Endodermal cell (in vitro differentiated cells): ENCODE data around the gene DLX6. TPM values are rescaled to one million over a fixed set of nuclear protein-coding genes. Genes with fewer than 3 reads are reported as not detected.
A peak's percentile ranks its signal among the peaks of the same experiment; 100 is the strongest.

Experiments used
- DNase-seq: peaks from one replicate; pipeline ENCODE4 v3.0.0-alpha.2; 2017
- H3K27ac ChIP-seq: 2 replicates; pipeline ENCODE4 v1.5.1; 2013; ENCODE audit warnings: mild to moderate bottlenecking, low read depth, low read length, moderate library complexity
- H3K27me3 ChIP-seq: 2 replicates; pipeline ENCODE4 v1.6.1; 2013; ENCODE audit warnings: mild to moderate bottlenecking, low read length, moderate library complexity; ENCODE audit not compliant: insufficient read depth, control insufficient read depth, poor library complexity, severe bottlenecking
- H3K36me3 ChIP-seq: 2 replicates; pipeline ENCODE4 v1.7.0; 2013; ENCODE audit warnings: mild to moderate bottlenecking, low read length, moderate library complexity; ENCODE audit not compliant: control insufficient read depth, insufficient read depth
- H3K4me1 ChIP-seq: one replicate; pipeline ENCODE4 v1.7.0; 2013; ENCODE audit warnings: low read length; ENCODE audit not compliant: control insufficient read depth, insufficient read depth
- H3K4me3 ChIP-seq: 2 replicates; pipeline ENCODE4 v1.5.1; 2013; ENCODE audit warnings: mild to moderate bottlenecking, low read length, moderate library complexity
- H3K9ac ChIP-seq: 2 replicates; pipeline ENCODE4 v1.6.1; 2013; ENCODE audit warnings: mild to moderate bottlenecking, low read length, moderate library complexity; ENCODE audit not compliant: poor library complexity, severe bottlenecking; ENCODE audit errors: extremely low read depth
- H3K9me3 ChIP-seq: 2 replicates; pipeline ENCODE4 v1.6.1; 2013; ENCODE audit warnings: mild to moderate bottlenecking, low read length, moderate library complexity; ENCODE audit not compliant: control insufficient read depth
- H3K27ac Mint-ChIP-seq: 2 replicates; pipeline ENCODE4 v1.8.0; 2020; ENCODE audit warnings: mixed read lengths
- H3K27me3 Mint-ChIP-seq: 2 replicates; pipeline ENCODE4 v1.8.0; 2021; ENCODE audit warnings: mild to moderate bottlenecking, mixed read lengths; ENCODE audit not compliant: insufficient read depth
- H3K36me3 Mint-ChIP-seq: 2 replicates; pipeline ENCODE4 v1.8.0; 2020; ENCODE audit warnings: low read depth, mixed read lengths
- H3K4me1 Mint-ChIP-seq: 2 replicates; pipeline ENCODE4 v1.8.0; 2020; ENCODE audit warnings: mixed read lengths
- H3K4me3 Mint-ChIP-seq: 2 replicates; pipeline ENCODE4 v1.8.0; 2020; ENCODE audit warnings: mild to moderate bottlenecking, moderate library complexity, mixed read lengths
- H3K9me3 Mint-ChIP-seq: 2 replicates; pipeline ENCODE4 v1.8.0; 2020; ENCODE audit warnings: mild to moderate bottlenecking, mixed read lengths
- WGBS, 2 experiments: methylation state at CpG; one replicate each; pipeline versions ENCODE4 v1.1.5 to v1.1.7; 2013; ENCODE audit warnings: missing lambda C conversion rate in 2 of 2, mixed read lengths in 1 of 2; ENCODE audit not compliant: insufficient coverage in 1 of 2, insufficient read length in 1 of 2; 5-methylcytosine and 5-hydroxymethylcytosine counted together
- total RNA-seq, 2 donors: library from RNA; stranded (reverse); fragmentation: NEBNext Ultra II Directional in 1 of 2; extraction: Animal tissue kit (Norgen Biotek cat#: 25700) in 1 of 2; gene quantifications; 2 replicates in 1 of 2; 3 replicates in 1 of 2; pipeline ENCODE4 v1.2.1, GENCODE V29; 2021
- TF ChIP-seq, protein P1 (sequence below): fragments of 200-600 bp; sonication (generic); conservative IDR thresholded peaks from 2 replicates; pipeline ENCODE4 v1.5.0; 2021; ENCODE audit warnings: antibody characterized with exemption, mild to moderate bottlenecking

Gene DLX6
- total RNA-seq, 2 donors from 2014 or later: not detected

DNA sequence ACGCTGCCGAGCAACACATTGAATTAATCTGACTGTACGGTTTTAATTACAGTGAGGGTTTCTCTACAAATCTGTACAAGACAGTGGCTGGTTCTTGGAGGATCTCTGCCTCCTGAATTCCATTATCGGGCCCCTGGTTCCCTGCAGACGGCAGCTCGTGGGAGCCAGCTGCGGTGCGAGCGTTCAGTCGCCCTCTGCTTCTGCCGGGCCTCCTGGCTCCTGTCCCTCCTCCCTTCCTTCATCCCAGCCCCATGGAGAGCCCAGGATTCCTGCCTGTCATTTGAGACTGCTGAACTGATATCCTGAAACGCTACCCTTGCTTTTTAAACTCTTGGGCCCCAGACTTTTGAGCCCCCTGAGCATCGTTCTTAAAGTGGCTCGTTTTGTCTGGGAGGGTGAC is 6.6 kb upstream of the DLX6 start:
- 2 to 4% methylated on average over 11 to 14 of the region's 14 CpGs for WGBS, 2 experiments
- H3K36me3 ChIP-seq: no peaks in the 10 kb centered on the region
- Mint-ChIP-seq H3K4me3 (no peak overlapping the region), H3K4me1 (peaks cover 26% of the 10 kb centered on the region), H3K27ac (no peak overlapping the region), H3K27me3 (peaks cover 100% of the 10 kb centered on the region), H3K36me3 (no peaks in the 10 kb centered on the region), H3K9me3 (no peaks in the 10 kb centered on the region)
- peaks cover 3% of the 10 kb centered on the region for H3K9me3 ChIP-seq
- H3K4me3 ChIP-seq: no peak overlapping the region
- DNase-seq: peak; percentile 71
- no peak overlapping the region for H3K9ac ChIP-seq
- TF ChIP-seq, protein P1, sequence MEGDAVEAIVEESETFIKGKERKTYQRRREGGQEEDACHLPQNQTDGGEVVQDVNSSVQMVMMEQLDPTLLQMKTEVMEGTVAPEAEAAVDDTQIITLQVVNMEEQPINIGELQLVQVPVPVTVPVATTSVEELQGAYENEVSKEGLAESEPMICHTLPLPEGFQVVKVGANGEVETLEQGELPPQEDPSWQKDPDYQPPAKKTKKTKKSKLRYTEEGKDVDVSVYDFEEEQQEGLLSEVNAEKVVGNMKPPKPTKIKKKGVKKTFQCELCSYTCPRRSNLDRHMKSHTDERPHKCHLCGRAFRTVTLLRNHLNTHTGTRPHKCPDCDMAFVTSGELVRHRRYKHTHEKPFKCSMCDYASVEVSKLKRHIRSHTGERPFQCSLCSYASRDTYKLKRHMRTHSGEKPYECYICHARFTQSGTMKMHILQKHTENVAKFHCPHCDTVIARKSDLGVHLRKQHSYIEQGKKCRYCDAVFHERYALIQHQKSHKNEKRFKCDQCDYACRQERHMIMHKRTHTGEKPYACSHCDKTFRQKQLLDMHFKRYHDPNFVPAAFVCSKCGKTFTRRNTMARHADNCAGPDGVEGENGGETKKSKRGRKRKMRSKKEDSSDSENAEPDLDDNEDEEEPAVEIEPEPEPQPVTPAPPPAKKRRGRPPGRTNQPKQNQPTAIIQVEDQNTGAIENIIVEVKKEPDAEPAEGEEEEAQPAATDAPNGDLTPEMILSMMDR: no peak
- H3K27ac ChIP-seq: no peak overlapping the region
- peaks cover 100% of the 10 kb centered on the region for H3K27me3 ChIP-seq
- H3K4me1 ChIP-seq: no peaks in the 10 kb centered on the region

DNA sequence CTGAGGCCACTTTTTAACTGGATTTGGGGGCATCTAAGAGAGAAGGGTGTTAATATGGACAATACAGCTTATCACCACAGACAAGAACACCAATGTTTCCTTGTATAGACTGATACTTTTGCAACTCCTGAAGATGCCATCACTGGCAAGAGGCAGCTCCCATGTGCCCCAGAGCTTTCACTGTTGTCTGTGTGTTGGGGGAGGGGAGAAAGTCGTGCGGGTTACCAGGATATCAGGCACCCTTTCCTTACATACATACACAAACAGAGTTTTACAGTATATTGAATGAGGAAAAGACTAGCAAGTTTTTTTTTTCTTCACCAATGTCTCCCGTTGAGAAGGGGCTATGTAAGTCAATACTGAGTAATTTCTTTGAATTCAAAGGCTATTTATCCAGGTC is 4.1 kb upstream of the DLX6 start:
- Histone ChIP-seq H3K9ac (no peak overlapping the region), H3K9me3 (no peaks in the 10 kb centered on the region), H3K27me3 (peaks cover 93% of the 10 kb centered on the region), H3K4me1 (no peaks in the 10 kb centered on the region), H3K27ac (no peak overlapping the region), H3K36me3 (no peaks in the 10 kb centered on the region), H3K4me3 (no peak overlapping the region)
- peaks cover 26% of the 10 kb centered on the region for H3K4me1 Mint-ChIP-seq
- DNase-seq: no peak
- H3K9me3 Mint-ChIP-seq: no peaks in the 10 kb centered on the region
- H3K36me3 Mint-ChIP-seq: no peaks in the 10 kb centered on the region
- peaks cover 99% of the 10 kb centered on the region for H3K27me3 Mint-ChIP-seq
- no peak overlapping the region for H3K27ac Mint-ChIP-seq
- TF ChIP-seq, protein P1: no peak
- no peak overlapping the region for H3K4me3 Mint-ChIP-seq
- WGBS, 2 experiments: 14% methylated on average over 1 of the region's 3 CpGs; no CpG with 5 or more reads in 1 of the 2 experiments

DNA sequence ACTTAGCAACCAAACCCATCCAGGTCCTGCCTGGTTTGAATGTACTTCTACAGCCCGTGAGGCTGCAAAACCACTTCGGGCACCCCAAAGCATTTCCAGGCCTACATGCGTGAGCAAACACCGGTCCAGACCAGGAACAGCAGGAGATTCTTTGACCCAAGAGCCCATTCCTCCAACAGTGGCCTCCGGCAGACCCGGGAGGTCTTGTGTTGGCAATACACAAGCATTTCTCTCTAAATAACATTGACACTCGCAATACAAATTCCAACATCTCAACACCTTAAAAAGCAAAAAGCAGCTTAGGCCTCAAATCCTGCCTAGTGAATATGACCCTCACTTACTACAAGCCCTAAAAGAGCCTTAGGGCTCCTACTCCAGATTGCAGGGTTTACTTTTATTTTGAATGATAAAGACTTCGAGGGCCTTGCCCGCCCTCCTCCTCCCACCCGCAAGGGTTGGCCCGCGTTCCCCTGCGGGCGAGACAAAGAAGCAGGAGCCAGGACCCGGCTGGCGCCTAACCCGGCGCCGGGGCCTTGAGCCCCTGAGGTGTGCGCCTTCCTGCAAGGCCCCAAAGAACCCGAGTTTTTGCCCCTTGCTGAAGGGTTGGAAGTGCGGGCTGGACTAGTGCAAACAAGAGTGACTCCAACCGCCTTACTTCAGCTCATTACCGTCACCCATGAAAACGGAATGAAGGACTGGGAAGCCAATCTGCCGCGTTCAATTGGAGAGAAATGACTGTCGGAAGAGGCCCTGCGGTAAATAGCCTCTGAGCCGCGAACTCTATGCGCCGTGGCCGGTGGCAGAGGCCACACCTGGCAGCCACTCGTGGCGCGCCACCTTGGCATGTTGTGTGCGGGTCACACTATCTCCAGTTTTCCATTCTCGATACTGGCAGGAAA is 3.4 kb upstream of the DLX6 start:
- H3K36me3 Mint-ChIP-seq: no peaks in the 10 kb centered on the region
- Histone ChIP-seq H3K4me3 (no peak overlapping the region), H3K9ac (no peak overlapping the region), H3K4me1 (no peaks in the 10 kb centered on the region), H3K36me3 (no peaks in the 10 kb centered on the region), H3K9me3 (no peaks in the 10 kb centered on the region), H3K27ac (no peak overlapping the region), H3K27me3 (peaks cover 92% of the 10 kb centered on the region)
- WGBS, 2 experiments: 13 to 17% methylated on average over 21 to 39 of the region's 39 CpGs
- H3K27me3 Mint-ChIP-seq: peaks cover 97% of the 10 kb centered on the region
- TF ChIP-seq, protein P1: no peak
- H3K4me3 Mint-ChIP-seq: no peak overlapping the region
- DNase-seq: peak; percentile 86
- H3K9me3 Mint-ChIP-seq: no peaks in the 10 kb centered on the region
- H3K4me1 Mint-ChIP-seq: peaks cover 28% of the 10 kb centered on the region
- no peak overlapping the region for H3K27ac Mint-ChIP-seq
